Measurements from ENCODE around the gene SUPV3L1. TPM values are rescaled to one million over a fixed set of nuclear protein-coding genes. Genes with fewer than 3 reads are reported as not detected.

The SUPV3L1 gene
- total and polyA plus RNA-seq, 2 of the 8 experiments (the other 6 are each of a cell fraction or from before 2014, with no cell fraction given): 34.6 to 45.6 TPM

DNA sequence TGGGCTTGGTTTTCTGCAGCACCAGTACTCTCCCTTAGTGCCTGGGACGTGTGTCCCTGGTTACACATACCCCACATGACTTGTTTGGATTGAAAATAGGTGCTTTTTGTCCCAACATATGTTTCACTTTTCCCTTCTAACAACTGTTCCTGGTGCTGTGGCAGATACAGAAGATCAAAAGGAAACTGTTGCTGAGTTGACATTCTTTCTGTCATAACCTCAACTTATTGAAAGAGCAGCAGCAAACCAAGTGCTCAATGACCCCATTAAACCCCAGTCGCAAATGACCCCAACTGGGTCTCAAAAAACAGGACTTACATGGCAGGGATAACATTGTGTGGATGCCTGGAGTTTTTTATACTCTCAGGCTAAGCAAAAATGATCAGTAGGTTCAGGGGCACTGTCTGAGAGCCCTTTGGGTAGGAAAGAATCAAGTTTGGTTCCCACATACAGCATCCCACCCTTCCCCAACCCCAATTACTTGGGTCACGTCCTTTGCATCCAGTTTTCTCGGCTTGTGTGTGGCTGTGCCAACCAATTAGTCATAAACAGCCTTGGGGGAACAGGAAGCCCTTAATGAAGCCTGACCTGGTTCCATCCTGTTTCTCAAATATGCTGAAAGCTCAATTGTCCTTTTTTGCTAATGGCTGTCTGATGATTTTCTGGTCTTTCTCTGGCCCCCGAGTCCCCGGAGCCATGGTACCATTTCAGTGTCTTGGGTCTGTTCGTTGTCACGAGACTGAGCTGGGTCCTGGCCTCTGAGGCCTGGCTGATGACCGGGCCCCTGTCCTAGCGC lies 45.0 kb downstream of the SUPV3L1 start:
- DNase-seq (ENCODE audit: low read depth in 1 of 2, low spot score in 2 of 2) (no peak), FAIRE-seq (no peak)
- H3K27ac ChIP-seq (ENCODE audit: low read depth, low read length): no peak overlapping the region
- peaks cover 4 to 9% (median 5%) of the 10 kb centered on the region in 4 experiments for H3K4me1 ChIP-seq (replicated peaks in 1 of 4; ENCODE audit: control insufficient read depth in 3 of 4, insufficient read depth in 4 of 4, low read length in 3 of 4)
- CTCF ChIA-PET (ENCODE audit: partially characterized antibody): interaction anchor here (0.5 to 2.3 kb wide), 10 partner anchors 8 to 189 kb away, joined by 3 to 8 read pairs (median 3); no protein-coding TSS in a partner anchor
- H3K27me3 ChIP-seq (replicated peaks in 1 of 4; ENCODE audit: control insufficient read depth in 3 of 4, extremely low read depth in 1 of 4, insufficient read depth in 3 of 4, low read length in 3 of 4): no peaks in the 10 kb centered on the region
- WGBS, 2 experiments (ENCODE audit: extremely low coverage in 1 of 2, insufficient coverage in 1 of 2, insufficient read length in 1 of 2, insufficient replicate concordance in 2 of 2, low coverage in 1 of 2, low lambda C conversion rate in 2 of 2, missing lambda C conversion rate in 1 of 2): 92% methylated on average over 10 of the region's 10 CpGs; no CpG with 5 or more reads in 1 of the 2 experiments
- no peak overlapping the region for H2BK20ac ChIP-seq (ENCODE audit: low read length)
- no peak overlapping the region for H3K4me3 ChIP-seq (ENCODE audit: extremely low read depth in 1 of 4, insufficient read depth in 2 of 4, low read depth in 3 of 4, low read length in 4 of 4)
- H3K18ac ChIP-seq (ENCODE audit: extremely low read depth, low read length): no peak overlapping the region
- no peak overlapping the region; a peak in 1 of 7 replicates for H3K9ac ChIP-seq (replicated peaks in 1 of 4; ENCODE audit: extremely low read depth in 1 of 4, low read depth in 3 of 4, low read length in 3 of 4)
- no peaks in the 10 kb centered on the region for H3K9me3 ChIP-seq (ENCODE audit: insufficient read depth in 2 of 2, low read depth in 1 of 2, low read length in 1 of 2)
- no peak overlapping the region for H2AFZ ChIP-seq (ENCODE audit: low read length)
- no peak overlapping the region for H3K4ac ChIP-seq (replicated peaks; ENCODE audit: insufficient read length, low read depth, low read length)
- no peak overlapping the region for H3K4me2 ChIP-seq (ENCODE audit: insufficient read depth in 1 of 2, low read depth in 2 of 2, low read length in 2 of 2)
- no peak overlapping the region for H2BK120ac ChIP-seq (replicated peaks; ENCODE audit: low read depth, low read length)
- no peak for TF ChIP-seq CHD1 (IDR thresholded peaks at IDR 0.05; ENCODE audit: low read depth, low read length)
- H2BK12ac ChIP-seq (ENCODE audit: low read depth, low read length): no peak overlapping the region
- no peak overlapping the region for H2AK5ac ChIP-seq (ENCODE audit: low read depth, low read length)
- H3K36me3 ChIP-seq (ENCODE audit: control insufficient read depth in 2 of 4, insufficient read depth in 4 of 4, low read length in 3 of 4): no peaks in the 10 kb centered on the region
- no peak overlapping the region for H3K14ac ChIP-seq (ENCODE audit: insufficient read length)
- H3K23ac ChIP-seq (ENCODE audit: insufficient read length): no peak overlapping the region
- H4K8ac ChIP-seq (ENCODE audit: extremely low read depth, insufficient read depth, low read length): no peak overlapping the region
- no peak overlapping the region for H4K91ac ChIP-seq (replicated peaks; ENCODE audit: insufficient read length, low read length)
- POLR2A ChIA-PET (ENCODE audit: partially characterized antibody): interaction anchor here (0.6 kb wide), 1 partner anchor 210 kb away, joined by 3 read pairs; no protein-coding TSS in a partner anchor
- no peaks in the 10 kb centered on the region for H3K23me2 ChIP-seq (ENCODE audit: low read depth, low read length)
- H4K20me1 ChIP-seq (replicated peaks in 1 of 2; ENCODE audit: control insufficient read depth in 1 of 2, insufficient read depth in 2 of 2, low read length in 2 of 2): no peaks in the 10 kb centered on the region
- no peak overlapping the region for H2BK5ac ChIP-seq (ENCODE audit: low read depth, low read length)
- no peak overlapping the region for H2BK15ac ChIP-seq (ENCODE audit: low read length)
- H4K5ac ChIP-seq (ENCODE audit: insufficient read length, low read depth, low read length): no peak overlapping the region
- no peaks in the 10 kb centered on the region for H3K79me1 ChIP-seq (ENCODE audit: low read depth, low read length)
- no peaks in the 10 kb centered on the region for H3K79me2 ChIP-seq (ENCODE audit: control insufficient read depth in 1 of 2, insufficient read depth in 2 of 2, low read length in 2 of 2)
- H3K56ac ChIP-seq (replicated peaks; ENCODE audit: insufficient read length, low read depth, low read length): no peak overlapping the region

Data from H1 (cell line).